ENCODE results near the gene FZD8. TPM values are rescaled to one million over a fixed set of nuclear protein-coding genes. Genes with fewer than 3 reads are reported as not detected.
A peak's percentile ranks its signal among the peaks of the same experiment; 100 is the strongest.

Gene FZD8
- total RNA-seq, 5 donors from 2014 or later (not counting 1 experiment from before 2014, with no cell fraction given): 0.63 to 1.8 (median 1.2) TPM

GRCh38 chr10:35642793-35643114, 658 bp upstream of the FZD8 start:
- Histone ChIP-seq H3K27me3 (replicated peaks in 1 of 2; ENCODE audit: control insufficient read depth in 2 of 2, extremely low read depth in 1 of 2, insufficient read depth in 2 of 2, low read length in 1 of 2) (peaks cover 0 to 41% of the 10 kb centered on the region in 2 experiments), H3K9me3 (no peaks in the 10 kb centered on the region), H3K36me3 (ENCODE audit: control insufficient read depth in 2 of 2, extremely low read depth in 1 of 2, insufficient read depth in 1 of 2, low read length in 1 of 2) (no peaks in the 10 kb centered on the region), H3K4me3 (ENCODE audit: control insufficient read depth in 1 of 2, extremely low read depth in 1 of 2, low read length in 1 of 2) (peak overlapping the region; percentile 53 to 67), H3K4me1 (ENCODE audit: control insufficient read depth in 1 of 2, extremely low read depth in 1 of 2, insufficient read depth in 2 of 2, low read length in 2 of 2) (peaks cover 13 to 36% of the 10 kb centered on the region in 2 experiments), H3K27ac (ENCODE audit: low read length) (no peak overlapping the region)
- H3K36me3 Mint-ChIP-seq: no peaks in the 10 kb centered on the region
- peak overlapping the region; percentile 75 to 88 (median 83) for H3K4me3 Mint-ChIP-seq
- ATAC-seq (replicated peaks in 1 of 4) (no peak), DNase-seq (no peak)
- no peak overlapping the region for H3K27ac Mint-ChIP-seq
- H3K9me3 Mint-ChIP-seq: no peaks in the 10 kb centered on the region
- POLR2A ChIA-PET: no interaction called here
- 0% methylated on average over 1 of the region's 17 CpGs for WGBS (ENCODE audit: insufficient coverage)
- CTCF ChIA-PET: no interaction called here
- H3K27me3 Mint-ChIP-seq: peaks cover 4 to 31% of the 10 kb centered on the region in 2 donors
- peaks cover 9 to 36% (median 22%) of the 10 kb centered on the region in 3 donors for H3K4me1 Mint-ChIP-seq

- WGBS (ENCODE audit: insufficient coverage): 1% methylated on average over 54 of the region's 54 CpGs
- no peaks in the 10 kb centered on the region for H3K36me3 ChIP-seq (ENCODE audit: control insufficient read depth in 2 of 2, extremely low read depth in 1 of 2, insufficient read depth in 1 of 2, low read length in 1 of 2)
- ATAC-seq (replicated peaks in 1 of 4): peak in 3 of 4 experiments; percentile 3 to 22 (median 10)
- no peaks in the 10 kb centered on the region for H3K9me3 ChIP-seq
- H3K27me3 ChIP-seq (replicated peaks in 1 of 2; ENCODE audit: control insufficient read depth in 2 of 2, extremely low read depth in 1 of 2, insufficient read depth in 2 of 2, low read length in 1 of 2): peaks cover 4 to 45% of the 10 kb centered on the region in 2 experiments
- H3K4me1 Mint-ChIP-seq: peaks cover 9 to 40% (median 26%) of the 10 kb centered on the region in 3 donors
- peak in 1 of 35 experiments; percentile 11 for DNase-seq
- peaks cover 13 to 40% of the 10 kb centered on the region in 2 experiments for H3K4me1 ChIP-seq (ENCODE audit: control insufficient read depth in 1 of 2, extremely low read depth in 1 of 2, insufficient read depth in 2 of 2, low read length in 2 of 2)
- H3K36me3 Mint-ChIP-seq: no peaks in the 10 kb centered on the region
- H3K27me3 Mint-ChIP-seq: peaks cover 8 to 42% of the 10 kb centered on the region in 2 donors
- H3K27ac ChIP-seq (ENCODE audit: low read length): no peak overlapping the region
- peak overlapping the region in 2 of 3 donors; percentile 60 to 83 for H3K4me3 Mint-ChIP-seq
- H3K9me3 Mint-ChIP-seq: no peaks in the 10 kb centered on the region
- POLR2A ChIA-PET: no interaction called here
- CTCF ChIA-PET: no interaction called here
- H3K27ac Mint-ChIP-seq: no peak overlapping the region
- peak overlapping the region; percentile 53 to 67 for H3K4me3 ChIP-seq (ENCODE audit: control insufficient read depth in 1 of 2, extremely low read depth in 1 of 2, low read length in 1 of 2)
Measured at GRCh38 chr10:35641676-35642034, 441 bp downstream of the FZD8 start.

DNA sequence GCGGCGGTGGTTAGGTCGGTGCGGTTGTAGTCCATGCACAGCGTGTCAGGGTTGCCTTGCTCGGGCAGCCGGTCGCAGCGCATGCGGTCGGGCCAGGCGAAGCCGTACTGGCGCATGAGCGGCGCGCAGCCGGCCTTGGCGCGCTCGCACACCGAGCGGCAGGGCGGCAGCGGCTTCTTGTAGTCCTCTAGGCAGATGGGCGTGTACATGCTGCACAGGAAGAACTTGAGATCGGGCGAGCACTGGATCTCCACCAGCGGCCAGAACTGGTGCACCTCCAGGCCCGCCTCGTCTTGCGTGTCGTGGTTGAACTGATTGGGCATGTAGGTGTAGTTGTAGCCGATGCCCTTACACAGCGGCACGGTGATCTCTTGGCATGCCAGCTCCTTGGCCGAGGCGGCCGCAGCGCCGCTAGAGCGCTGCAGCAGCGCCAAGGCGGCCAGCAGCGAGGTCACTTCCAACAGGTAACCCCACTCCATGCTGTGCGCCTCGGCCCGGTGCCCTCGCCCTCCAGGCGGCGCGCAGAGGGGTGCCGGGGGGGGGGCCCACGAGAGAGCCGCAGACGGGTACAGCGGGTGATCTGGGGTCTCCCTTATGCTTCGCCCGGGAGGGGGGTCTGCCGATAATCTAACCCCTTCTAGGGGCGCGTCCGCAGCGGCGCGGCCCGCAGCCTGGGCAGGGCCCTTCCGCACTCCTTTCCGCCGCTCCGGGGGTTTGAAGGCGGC, 983 bp downstream of the FZD8 start:
- Mint-ChIP-seq H3K27me3 (peaks cover 8 to 46% of the 10 kb centered on the region in 2 donors), H3K27ac (no peak overlapping the region)

DNA sequence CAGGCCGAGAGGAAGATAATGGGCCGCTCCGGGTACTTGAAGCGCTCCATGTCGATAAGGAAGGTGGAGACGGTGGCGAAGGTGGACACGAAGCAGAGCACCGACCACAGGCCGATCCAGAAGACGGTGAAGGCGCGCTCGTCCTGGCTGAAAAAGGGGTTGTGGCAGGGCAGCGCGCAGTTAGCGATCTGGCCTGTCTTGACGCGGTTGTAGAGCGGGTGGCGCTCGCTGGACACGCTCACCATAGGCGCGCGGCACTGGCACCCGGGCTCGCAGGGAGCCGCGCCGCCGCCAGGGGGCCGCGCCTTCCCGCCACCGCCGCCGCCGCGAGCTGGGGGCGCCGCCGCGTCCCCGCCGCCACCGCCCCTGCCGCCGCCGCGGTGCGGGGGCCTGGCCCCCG, 1.6 kb downstream of the FZD8 start:
- Histone ChIP-seq H3K27ac (ENCODE audit: low read length) (no peak overlapping the region), H3K9me3 (no peaks in the 10 kb centered on the region), H3K27me3 (replicated peaks in 1 of 2; ENCODE audit: control insufficient read depth in 2 of 2, extremely low read depth in 1 of 2, insufficient read depth in 2 of 2, low read length in 1 of 2) (peaks cover 5 to 45% of the 10 kb centered on the region in 2 experiments), H3K4me1 (ENCODE audit: control insufficient read depth in 1 of 2, extremely low read depth in 1 of 2, insufficient read depth in 2 of 2, low read length in 2 of 2) (peaks cover 13 to 40% of the 10 kb centered on the region in 2 experiments), H3K4me3 (ENCODE audit: control insufficient read depth in 1 of 2, extremely low read depth in 1 of 2, low read length in 1 of 2) (peak overlapping the region; percentile 37 to 61), H3K36me3 (ENCODE audit: control insufficient read depth in 2 of 2, extremely low read depth in 1 of 2, insufficient read depth in 1 of 2, low read length in 1 of 2) (no peaks in the 10 kb centered on the region)
- POLR2A ChIA-PET: no interaction called here
- peaks cover 14 to 53% of the 10 kb centered on the region in 2 donors for H3K27me3 Mint-ChIP-seq
- H3K27ac Mint-ChIP-seq: peak overlapping the region in 1 of 2 donors; percentile 19
- ATAC-seq (replicated peaks in 1 of 4): peak; percentile 15 to 42 (median 28)
- CTCF ChIA-PET: no interaction called here
- 1% methylated on average over 53 of the region's 53 CpGs for WGBS (ENCODE audit: insufficient coverage)
- H3K4me3 Mint-ChIP-seq: peak overlapping the region; percentile 71 to 85 (median 83)
- H3K36me3 Mint-ChIP-seq: no peaks in the 10 kb centered on the region
- peak in 5 of 35 experiments; percentile 10 to 56 (median 32) for DNase-seq
- no peaks in the 10 kb centered on the region for H3K9me3 Mint-ChIP-seq
- peaks cover 17 to 47% (median 32%) of the 10 kb centered on the region in 3 donors for H3K4me1 Mint-ChIP-seq

More for the DNA sequence above, 983 bp downstream of the FZD8 start:
- Histone ChIP-seq H3K36me3 (ENCODE audit: control insufficient read depth in 2 of 2, extremely low read depth in 1 of 2, insufficient read depth in 1 of 2, low read length in 1 of 2) (no peaks in the 10 kb centered on the region), H3K4me1 (ENCODE audit: control insufficient read depth in 1 of 2, extremely low read depth in 1 of 2, insufficient read depth in 2 of 2, low read length in 2 of 2) (peaks cover 13 to 40% of the 10 kb centered on the region in 2 experiments), H3K27me3 (replicated peaks in 1 of 2; ENCODE audit: control insufficient read depth in 2 of 2, extremely low read depth in 1 of 2, insufficient read depth in 2 of 2, low read length in 1 of 2) (peaks cover 5 to 45% of the 10 kb centered on the region in 2 experiments), H3K4me3 (ENCODE audit: control insufficient read depth in 1 of 2, extremely low read depth in 1 of 2, low read length in 1 of 2) (peak overlapping the region; percentile 40 to 67), H3K9me3 (no peaks in the 10 kb centered on the region), H3K27ac (ENCODE audit: low read length) (no peak overlapping the region)
- WGBS (ENCODE audit: insufficient coverage): 2% methylated on average over 69 of the region's 72 CpGs
- H3K4me1 Mint-ChIP-seq: peaks cover 10 to 41% (median 27%) of the 10 kb centered on the region in 3 donors
- no peaks in the 10 kb centered on the region for H3K9me3 Mint-ChIP-seq
- ChIA-PET POLR2A (no interaction called here), CTCF (no interaction called here)
- peak overlapping the region; percentile 75 to 83 (median 82) for H3K4me3 Mint-ChIP-seq
- H3K36me3 Mint-ChIP-seq: no peaks in the 10 kb centered on the region
- DNase-seq (peak in 12 of 35 experiments; percentile 7 to 54 (median 22)), ATAC-seq (replicated peaks in 1 of 4) (peak; percentile 36 to 51 (median 40))

- Mint-ChIP-seq H3K4me1 (peaks cover 20 to 49% (median 34%) of the 10 kb centered on the region in 3 donors), H3K27me3 (peaks cover 14 to 55% of the 10 kb centered on the region in 2 donors), H3K9me3 (no peaks in the 10 kb centered on the region), H3K36me3 (no peaks in the 10 kb centered on the region), H3K27ac (no peak overlapping the region), H3K4me3 (peak overlapping the region; percentile 61 to 83 (median 71))
- peak overlapping the region in 1 of 2 donors; percentile 46 for H3K4me3 ChIP-seq (ENCODE audit: control insufficient read depth in 1 of 2, extremely low read depth in 1 of 2, low read length in 1 of 2)
- DNase-seq (peak in 1 of 35 experiments; percentile 4), ATAC-seq (replicated peaks in 1 of 4) (no peak)
- 7% methylated on average over 83 of the region's 83 CpGs for WGBS (ENCODE audit: insufficient coverage)
- peaks cover 5 to 46% of the 10 kb centered on the region in 2 experiments for H3K27me3 ChIP-seq (replicated peaks in 1 of 2; ENCODE audit: control insufficient read depth in 2 of 2, extremely low read depth in 1 of 2, insufficient read depth in 2 of 2, low read length in 1 of 2)
- no peak overlapping the region for H3K27ac ChIP-seq (ENCODE audit: low read length)
- peaks cover 13 to 40% of the 10 kb centered on the region in 2 experiments for H3K4me1 ChIP-seq (ENCODE audit: control insufficient read depth in 1 of 2, extremely low read depth in 1 of 2, insufficient read depth in 2 of 2, low read length in 2 of 2)
- no peaks in the 10 kb centered on the region for H3K9me3 ChIP-seq
- H3K36me3 ChIP-seq (ENCODE audit: control insufficient read depth in 2 of 2, extremely low read depth in 1 of 2, insufficient read depth in 1 of 2, low read length in 1 of 2): no peaks in the 10 kb centered on the region
- POLR2A ChIA-PET: no interaction called here
- CTCF ChIA-PET: no interaction called here
Measured at GRCh38 chr10:35639728-35640401, 2.2 kb downstream of the FZD8 start.

DNA sequence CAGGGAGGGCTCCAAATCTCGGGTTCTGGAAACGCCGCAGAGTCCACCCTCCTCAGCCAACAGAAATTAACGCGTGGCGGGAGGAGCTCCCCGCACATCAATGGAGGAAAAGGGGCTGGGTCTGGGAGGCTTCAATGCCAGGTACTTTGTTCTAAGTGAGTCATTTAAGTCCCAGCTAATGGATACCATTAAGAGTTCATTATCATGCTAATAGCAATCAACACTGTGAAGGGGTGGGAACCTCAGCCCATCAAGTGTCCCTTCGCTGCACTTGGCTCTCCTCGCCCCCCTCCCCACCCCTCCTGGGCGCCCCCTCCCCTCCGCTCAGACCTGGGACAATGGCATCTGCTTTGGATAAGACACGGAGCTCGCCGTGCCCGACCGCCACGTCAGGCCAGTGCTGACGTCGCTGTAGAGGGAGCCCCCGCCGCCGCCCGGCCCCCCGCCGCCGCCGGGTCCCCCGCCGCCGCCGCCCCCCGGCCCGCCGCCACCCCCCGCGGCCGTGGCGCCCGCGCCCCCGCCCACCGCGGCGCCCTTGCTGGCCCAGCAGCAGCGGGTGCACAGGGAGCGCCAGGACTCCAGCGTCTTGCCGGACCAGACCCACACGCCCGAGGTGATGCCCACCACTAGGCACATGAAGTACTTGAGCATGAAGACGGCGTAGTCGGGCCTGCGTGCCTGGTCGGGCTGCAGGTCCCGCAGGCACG, 2.9 kb downstream of the FZD8 start:
- H3K27ac ChIP-seq (ENCODE audit: low read length): no peak overlapping the region
- WGBS (ENCODE audit: insufficient coverage): 9% methylated on average over 46 of the region's 57 CpGs
- H3K36me3 ChIP-seq (ENCODE audit: control insufficient read depth in 2 of 2, extremely low read depth in 1 of 2, insufficient read depth in 1 of 2, low read length in 1 of 2): no peaks in the 10 kb centered on the region
- POLR2A ChIA-PET: interaction anchor here in 1 of 2 donors (0.5 kb wide), 1 partner anchor 441 kb away, joined by 6 read pairs; no protein-coding TSS in a partner anchor
- H3K27ac Mint-ChIP-seq: no peak overlapping the region
- no peak overlapping the region for H3K4me3 ChIP-seq (ENCODE audit: control insufficient read depth in 1 of 2, extremely low read depth in 1 of 2, low read length in 1 of 2)
- peaks cover 5 to 46% of the 10 kb centered on the region in 2 experiments for H3K27me3 ChIP-seq (replicated peaks in 1 of 2; ENCODE audit: control insufficient read depth in 2 of 2, extremely low read depth in 1 of 2, insufficient read depth in 2 of 2, low read length in 1 of 2)
- H3K4me1 Mint-ChIP-seq: peaks cover 20 to 45% (median 29%) of the 10 kb centered on the region in 3 donors
- no peaks in the 10 kb centered on the region for H3K9me3 ChIP-seq
- no peak for ATAC-seq (replicated peaks in 1 of 4)
- H3K36me3 Mint-ChIP-seq: no peaks in the 10 kb centered on the region
- peaks cover 13 to 40% of the 10 kb centered on the region in 2 experiments for H3K4me1 ChIP-seq (ENCODE audit: control insufficient read depth in 1 of 2, extremely low read depth in 1 of 2, insufficient read depth in 2 of 2, low read length in 2 of 2)
- peak overlapping the region; percentile 61 to 83 (median 71) for H3K4me3 Mint-ChIP-seq
- CTCF ChIA-PET: no interaction called here
- H3K9me3 Mint-ChIP-seq: no peaks in the 10 kb centered on the region
- DNase-seq: no peak
- peaks cover 19 to 53% of the 10 kb centered on the region in 2 donors for H3K27me3 Mint-ChIP-seq

Measured in T-cell (primary cell).